HG03066 (cell line): ENCODE measurements around the gene AKAP13.
"Not testable (repeated sequence)": the region's sequence is repeated elsewhere in the genome, so short reads cannot be mapped to it uniquely, and the experiment has no call there.

Experiments used
- ATAC-seq: cut with Tn5 transposase; IDR thresholded peaks from one replicate; pipeline ENCODE4 v1.9.1; 2021; ENCODE audit warnings: low read depth; ENCODE audit not compliant: unreplicated experiment

Gene AKAP13

DNA sequence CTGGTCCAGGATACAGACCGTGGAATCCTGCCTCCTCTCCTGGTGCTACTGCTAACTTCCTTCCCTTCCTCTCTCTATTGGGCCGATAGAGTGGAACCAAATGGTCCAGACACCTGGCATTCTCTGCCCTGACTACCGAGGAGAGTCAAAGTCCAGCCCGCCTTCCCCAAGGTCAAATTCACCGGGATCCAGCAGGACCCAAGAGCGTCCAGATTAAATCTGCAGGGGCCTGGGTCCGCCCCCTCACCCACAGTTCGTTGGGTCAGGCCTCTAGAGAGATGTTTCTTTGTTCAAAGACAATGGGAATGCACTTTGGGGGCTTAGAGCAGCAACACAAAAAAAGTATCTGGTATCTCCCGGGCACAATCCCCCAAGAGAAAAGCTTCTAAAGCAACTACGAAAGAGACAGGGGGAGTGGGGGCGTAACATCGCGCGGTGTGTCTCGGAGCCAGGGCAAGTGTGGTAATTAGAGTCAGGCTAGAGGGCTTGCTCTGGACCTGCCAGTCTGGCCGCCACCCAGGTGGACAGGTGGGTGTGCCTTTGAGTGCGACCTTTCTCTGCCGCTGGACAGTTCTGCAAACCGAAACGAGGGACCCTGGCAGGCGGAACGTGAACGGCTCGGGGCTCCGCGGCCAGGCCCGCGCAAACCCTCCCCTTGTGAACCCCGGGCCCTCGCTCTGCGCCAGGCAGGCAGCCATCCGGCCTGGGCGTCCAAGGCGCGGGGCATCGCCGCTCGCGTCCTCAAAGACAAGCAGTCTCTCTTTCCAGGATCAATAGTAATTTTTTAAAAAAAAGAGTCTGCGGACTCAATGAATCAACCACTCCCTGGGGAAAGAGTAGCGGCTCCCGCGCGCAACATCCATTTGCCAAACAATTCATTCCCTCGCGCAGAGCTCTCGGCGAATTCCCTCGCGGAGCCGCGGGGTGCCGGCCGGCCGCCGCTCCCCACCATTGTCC, 413.5 kb downstream of the AKAP13 start:
- ATAC-seq = peak; percentile 36

DNA sequence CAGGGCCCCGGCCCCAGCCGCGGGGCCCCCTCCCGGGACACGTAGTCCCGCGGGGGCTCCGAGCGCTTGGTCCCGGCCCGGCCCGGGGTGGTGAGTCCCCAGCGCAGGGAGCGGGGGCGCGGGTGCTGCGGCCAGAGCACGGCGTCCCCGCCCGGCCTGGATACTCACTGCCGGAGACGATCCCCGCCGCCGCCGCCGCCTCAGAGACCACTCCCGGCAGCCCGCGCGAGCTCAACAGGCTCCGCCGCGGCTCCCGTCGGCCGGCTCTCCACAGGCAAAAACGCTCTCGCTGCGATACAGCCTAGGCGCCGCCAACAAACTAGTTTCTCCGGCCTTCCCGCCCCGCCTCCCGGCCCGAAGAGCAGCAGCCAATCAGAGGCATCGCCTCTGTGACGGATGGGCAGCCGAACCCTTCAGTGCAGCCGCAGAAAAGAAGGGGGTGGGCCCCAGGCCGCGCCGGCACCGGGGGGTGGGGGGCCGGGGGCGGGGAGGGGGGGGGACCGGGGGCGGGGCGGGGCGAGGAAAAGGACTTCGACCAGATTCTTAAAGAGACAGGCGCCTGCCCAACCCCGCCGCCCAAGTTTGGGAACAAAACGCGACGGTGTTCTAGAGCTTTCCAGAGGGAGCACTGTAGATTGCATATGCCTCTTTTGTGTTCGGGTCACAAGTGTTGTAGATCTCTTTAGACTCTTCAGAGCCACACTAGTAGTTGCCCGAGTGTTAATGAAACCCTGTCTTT, 414.4 kb downstream of the AKAP13 start, which contains the start of gene KLHL25:
TSS of gene KLHL25 (minus strand) at position 328 of the 739 bp plus-strand sequence. CDS start 25,115 bp downstream, outside the sequence.
- peak; percentile 99 for ATAC-seq

DNA sequence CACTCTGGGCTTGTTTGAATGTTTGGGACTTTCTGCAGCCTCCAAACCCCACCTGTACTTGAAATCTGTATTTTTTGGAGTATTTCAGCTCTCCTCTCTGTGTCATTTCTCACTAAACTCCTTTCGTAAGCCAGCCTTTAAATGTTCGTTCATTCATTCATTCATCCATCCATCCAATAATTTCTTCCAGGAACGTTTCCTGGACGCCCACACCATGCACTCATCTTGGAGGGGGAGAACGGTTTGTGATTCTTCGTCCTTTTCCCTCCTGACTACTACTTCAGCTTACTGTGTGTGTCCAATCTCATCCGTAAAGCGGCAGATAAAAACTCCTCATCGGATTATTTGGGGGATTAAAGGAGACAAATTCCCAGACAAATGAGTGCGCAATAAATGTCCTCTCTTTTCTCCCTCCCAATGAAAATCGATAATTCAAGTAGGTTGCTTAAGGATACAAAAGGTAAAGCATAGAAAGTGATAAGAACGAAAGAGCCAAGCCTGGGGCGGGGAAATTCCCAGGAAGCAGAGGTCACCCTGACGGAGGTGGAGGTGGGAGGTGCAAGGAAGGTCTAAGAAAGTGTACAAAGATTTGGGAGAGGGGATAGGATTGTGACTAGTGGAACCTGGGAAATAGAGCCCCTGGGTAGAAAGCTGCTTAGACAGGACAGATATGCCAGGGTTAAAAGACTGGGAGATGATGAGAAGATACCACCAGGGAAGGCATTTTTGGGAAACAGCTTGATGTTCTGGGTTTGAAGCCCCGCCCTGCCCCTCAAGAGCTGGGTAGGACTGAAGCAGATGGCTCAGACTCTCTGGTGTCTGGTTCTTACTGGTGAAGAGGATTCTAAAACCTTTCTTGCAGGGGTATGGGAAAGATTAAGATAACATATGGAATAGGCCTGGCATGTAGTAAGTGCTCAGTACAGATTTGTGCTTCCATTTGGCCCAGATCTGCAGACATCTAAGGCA, 415.2 kb downstream of the AKAP13 start:
- ATAC-seq = no peak

DNA sequence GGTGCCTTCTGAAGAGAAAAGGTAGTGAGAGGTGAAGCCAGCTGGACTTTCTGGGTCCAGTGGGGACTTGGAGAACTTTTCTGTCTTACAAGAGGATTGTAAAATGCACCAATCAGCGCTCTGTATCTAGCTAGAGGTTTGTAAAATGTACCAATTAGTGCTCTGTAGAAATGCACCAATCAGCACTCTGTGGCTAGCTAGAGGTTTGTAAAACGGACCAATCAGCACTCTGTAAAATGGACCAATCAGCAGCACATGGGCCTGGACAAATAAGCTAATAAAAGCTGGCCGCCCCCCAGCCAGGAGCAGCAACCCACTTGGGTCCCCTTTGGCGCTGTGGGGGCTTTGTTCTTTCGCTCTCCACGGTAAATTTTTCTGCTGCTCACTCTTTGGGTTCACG, 416.0 kb downstream of the AKAP13 start:
- ATAC-seq = not testable (repeated sequence)
